Tibial artery (tissue), 4 donors: ENCODE data around the gene IFT122.

Experiments
- DNase-seq, 2 donors: peaks; one replicate each; pipeline ENCODE4 v3.0.0-alpha.2; 2019
- H3K27ac ChIP-seq, 2 donors: fragments of 200-600 bp; sonication (generic) in 1 of 2; 1 replicate in 1 of 2; 2 replicates in 1 of 2; pipeline ENCODE4 v1.5.1; 2018 to 2019; ENCODE audit warnings: mild to moderate bottlenecking in 1 of 2
- H3K27me3 ChIP-seq, 2 donors: fragments of 200-600 bp; sonication (generic) in 1 of 2; one replicate each; pipeline versions ENCODE4 v1.5.1 to v1.6.0; 2016 to 2019
- H3K36me3 ChIP-seq, 3 donors: fragments of 200-600 bp; sonication (generic) in 2 of 3; one replicate each; pipeline ENCODE4 v1.5.1; 2016 to 2019; ENCODE audit warnings: mild to moderate bottlenecking in 2 of 3
- H3K4me1 ChIP-seq, 4 donors: fragments of 200-600 bp; sonication (generic) in 2 of 4; 1 replicate in 3 of 4; 2 replicates in 1 of 4; pipeline ENCODE4 v1.5.1; 2016 to 2019
- H3K4me3 ChIP-seq, 2 donors: fragments of 200-600 bp; sonication (generic) in 1 of 2; 1 replicate in 1 of 2; 2 replicates in 1 of 2; pipeline ENCODE4 v1.5.1; 2018 to 2019; ENCODE audit warnings: mild to moderate bottlenecking in 2 of 2
- H3K9me3 ChIP-seq, 3 donors: fragments of 200-600 bp; sonication (generic) in 1 of 3; one replicate each; pipeline ENCODE4 v1.5.1; 2016 to 2019
- CTCF ChIP-seq, 2 experiments: fragments of 200-600 bp in 1 of 2; fragments of 450-650 bp in 1 of 2; IDR thresholded peaks; one replicate each; pipeline ENCODE4 v1.5.1; 2017 to 2019; ENCODE audit warnings: antibody characterized with exemption in 2 of 2, mild to moderate bottlenecking in 1 of 2, moderate library complexity in 1 of 2
- intact Hi-C: fragments of 100-400 bp; cut with DNase I; formaldehyde crosslinking; loops from one replicate; pipeline ENCODE4 v1.15.0; 2023; ENCODE audit warnings: low total_unique reads

IFT122 gene

GRCh38 chr3:129448186-129448895 lies 8.3 kb downstream of the IFT122 start:
- Histone ChIP-seq H3K4me3 (no peak overlapping the region), H3K36me3 (peaks cover 0 to 13% (median 13%) of the 10 kb centered on the region in 3 donors), H3K9me3 (no peaks in the 10 kb centered on the region), H3K4me1 (peaks cover 0 to 7% (median 3%) of the 10 kb centered on the region in 4 donors), H3K27ac (no peak overlapping the region), H3K27me3 (no peaks in the 10 kb centered on the region)
- intact Hi-C loops = no loop called here
- no peak for TF ChIP-seq CTCF (IDR thresholded peaks at IDR 0.05)
- no peak for DNase-seq

- intact Hi-C loops = no loop called here
- no peak for DNase-seq
- peaks cover under 1 to 24% (median 23%) of the 10 kb centered on the region in 3 donors for H3K36me3 ChIP-seq
- H3K9me3 ChIP-seq = no peaks in the 10 kb centered on the region
- H3K27ac ChIP-seq = no peak overlapping the region
- no peak for TF ChIP-seq CTCF (IDR thresholded peaks at IDR 0.05)
- no peaks in the 10 kb centered on the region for H3K27me3 ChIP-seq
- no peak overlapping the region for H3K4me3 ChIP-seq
- no peaks in the 10 kb centered on the region for H3K4me1 ChIP-seq
Measured at GRCh38 chr3:129449279-129450115, 9.5 kb downstream of the IFT122 start.

GRCh38 chr3:129453732-129454131 lies 13.7 kb downstream of the IFT122 start:
- no peak overlapping the region for H3K4me3 ChIP-seq
- H3K27me3 ChIP-seq = no peaks in the 10 kb centered on the region
- H3K9me3 ChIP-seq = no peaks in the 10 kb centered on the region
- peaks cover 19 to 56% (median 45%) of the 10 kb centered on the region in 3 donors for H3K36me3 ChIP-seq
- TF ChIP-seq CTCF (IDR thresholded peaks at IDR 0.05) = no peak
- intact Hi-C loops = no loop called here
- H3K27ac ChIP-seq = no peak overlapping the region
- no peak for DNase-seq
- no peaks in the 10 kb centered on the region for H3K4me1 ChIP-seq

- Histone ChIP-seq H3K27ac (no peak overlapping the region), H3K4me3 (no peak overlapping the region), H3K9me3 (no peaks in the 10 kb centered on the region), H3K27me3 (no peaks in the 10 kb centered on the region), H3K36me3 (peaks cover 16 to 71% (median 51%) of the 10 kb centered on the region in 3 donors), H3K4me1 (no peaks in the 10 kb centered on the region)
- no peak for TF ChIP-seq CTCF (IDR thresholded peaks at IDR 0.05)
- intact Hi-C loops = no loop called here
- no peak for DNase-seq
Measured at GRCh38 chr3:129460155-129460554, 20.1 kb downstream of the IFT122 start.

DNA sequence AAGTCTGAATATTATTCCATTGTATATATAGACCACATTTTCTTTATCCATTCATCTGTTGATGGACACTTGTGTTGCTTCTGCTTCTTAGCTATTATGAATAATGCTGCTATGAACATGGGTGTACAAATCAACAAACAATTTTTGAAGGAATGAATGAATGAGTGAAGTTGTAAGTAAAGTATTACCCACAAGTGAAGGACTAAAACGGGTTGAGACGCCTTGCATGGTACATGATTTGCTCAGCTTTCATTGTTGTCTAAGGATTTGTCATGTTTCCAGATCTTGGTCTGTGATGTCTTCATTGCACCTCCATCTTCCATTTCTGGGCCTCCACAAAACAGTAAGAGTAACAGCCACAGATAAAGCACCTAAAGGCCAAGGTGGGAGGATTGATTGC lies 20.5 kb downstream of the IFT122 start:
- no peak overlapping the region for H3K4me3 ChIP-seq
- peaks cover 12 to 69% (median 51%) of the 10 kb centered on the region in 3 donors for H3K36me3 ChIP-seq
- DNase-seq = no peak
- H3K9me3 ChIP-seq = no peaks in the 10 kb centered on the region
- H3K27me3 ChIP-seq = no peaks in the 10 kb centered on the region
- intact Hi-C loops = no loop called here
- H3K27ac ChIP-seq = no peak overlapping the region
- no peak for TF ChIP-seq CTCF (IDR thresholded peaks at IDR 0.05)
- H3K4me1 ChIP-seq = no peaks in the 10 kb centered on the region
